K562 (cell line): Measurements from ENCODE around the gene GALNT17. TPM values are rescaled to one million over a fixed set of nuclear protein-coding genes. Genes with fewer than 3 reads are reported as not detected.

Source experiments
- ATAC-seq: fragments of 200-7000 bp; cut with Tn5 transposase; 3 replicates; pipeline ENCODE4 v1.9.1; 2020; ENCODE audit warnings: moderate library complexity
- BruUV-seq: library from RNA; stranded (reverse); fragments of 400-500 nt; replicated peaks from 2 replicates; lab custom pipeline; 2021; lab: Mats Ljungman, UMichigan
- CTCF ChIA-PET: fragments of 300-600 bp; formaldehyde crosslinking; extraction: SDS; loops from one replicate; lab custom pipeline; 2021; ENCODE audit warnings: low intra/inter-chr PET ratio; lab: Yijun Ruan, JAX
- POLR2A ChIA-PET: fragments of 300-600, 350-650 bp; sonication (Branson Sonifier 250); formaldehyde crosslinking; extraction: SDS; loops from one replicate; lab custom pipeline; 2021; ENCODE audit warnings: antibody characterized with exemption, inconsistent platforms; lab: Yijun Ruan, JAX
- DNase-seq, 4 experiments: peaks; one replicate each; pipeline versions ENCODE4 v3.0.0 to v3.0.0-alpha.2; 2011 to 2018; ENCODE audit warnings: low spot score in 3 of 4, mixed read lengths in 3 of 4; ENCODE audit errors: extremely low read depth in 1 of 4
- FAIRE-seq: peaks from 2 replicates; lab custom pipeline; 2011; peaks lifted over from hg19 to GRCh38; lab: Jason Lieb, UNC
- H2AFZ ChIP-seq: 2 replicates; pipeline ENCODE4 v1.6.0; 2011; ENCODE audit warnings: low read depth, low read length, control low read depth, inconsistent platforms
- H3K27ac ChIP-seq: fragments of 200-600 bp; 3 replicates; pipeline ENCODE4 v1.8.0; 2011; ENCODE audit warnings: low read depth, mild to moderate bottlenecking, control low read depth, inconsistent platforms, low read length, moderate library complexity, mixed read lengths; ENCODE audit errors: extremely low read depth
- H3K27me3 ChIP-seq, 2 experiments: fragments of 300-600 bp in 1 of 2; 2 replicates in 1 of 2; 3 replicates in 1 of 2; pipeline versions ENCODE4 v1.6.0 to v1.8.0; 2011; ENCODE audit warnings: inconsistent platforms in 2 of 2, low read length in 2 of 2, mild to moderate bottlenecking in 1 of 2, mixed read lengths in 1 of 2, moderate library complexity in 1 of 2; ENCODE audit not compliant: control insufficient read depth in 2 of 2, insufficient read depth in 2 of 2
- H3K36me3 ChIP-seq: fragments of 300-600 bp; 3 replicates; pipeline ENCODE4 v1.8.0; 2011; ENCODE audit warnings: mild to moderate bottlenecking, low read length, inconsistent platforms; ENCODE audit not compliant: control insufficient read depth, insufficient read depth
- H3K4me1 ChIP-seq, 2 experiments: fragments of 200-600 bp in 1 of 2; replicated peaks in 1 of 2; 2 replicates in 1 of 2; 3 replicates in 1 of 2; pipeline versions ENCODE4 v1.5.1 to v1.8.0; 2011; ENCODE audit warnings: inconsistent platforms in 2 of 2, low read length in 2 of 2, mild to moderate bottlenecking in 1 of 2, mixed read lengths in 1 of 2, moderate library complexity in 1 of 2; ENCODE audit not compliant: control insufficient read depth in 2 of 2, insufficient read depth in 2 of 2
- H3K4me2 ChIP-seq: 2 replicates; pipeline ENCODE4 v1.6.1; 2011; ENCODE audit warnings: low read length, control low read depth, inconsistent platforms, mixed read lengths; ENCODE audit not compliant: insufficient read depth
- H3K4me3 ChIP-seq: fragments of 200-600 bp; sonication (generic), shearing (Covaris generic); 2 replicates; pipeline ENCODE4 v1.5.1; 2016; ENCODE audit warnings: control low read depth, inconsistent platforms
- H3K79me2 ChIP-seq: fragments of 200-600 bp; 3 replicates; pipeline ENCODE4 v1.8.0; 2011; ENCODE audit warnings: low read length, inconsistent platforms; ENCODE audit not compliant: control insufficient read depth, insufficient read depth
- H3K9ac ChIP-seq, 2 experiments: 2 replicates each; pipeline versions ENCODE4 v1.6.0 to v1.6.1; 2011; ENCODE audit warnings: low read depth in 2 of 2, low read length in 2 of 2, control low read depth in 1 of 2, inconsistent platforms in 1 of 2, mild to moderate bottlenecking in 1 of 2, mixed read lengths in 1 of 2; ENCODE audit not compliant: insufficient read depth in 1 of 2
- H3K9me1 ChIP-seq: one replicate; pipeline ENCODE4 v1.6.0; 2011; ENCODE audit warnings: inconsistent platforms, mild to moderate bottlenecking, low read length, moderate library complexity; ENCODE audit not compliant: control insufficient read depth, insufficient read depth
- H3K9me3 ChIP-seq: replicated peaks from 2 replicates; pipeline ENCODE4 v1.5.1; 2011; ENCODE audit warnings: low read depth, low read length, inconsistent platforms; ENCODE audit not compliant: control insufficient read depth, insufficient read depth
- H4K20me1 ChIP-seq: replicated peaks from 2 replicates; pipeline ENCODE4 v1.6.1; 2011; ENCODE audit warnings: low read length, inconsistent platforms, mixed read lengths; ENCODE audit not compliant: control insufficient read depth, insufficient read depth
- ARHGAP35 ChIP-seq: fragments of 450-650 bp; IDR thresholded peaks from 2 replicates; pipeline ENCODE4 v1.6.1; 2018; ENCODE audit not compliant: partially characterized antibody
- CBFA2T2 ChIP-seq: fragments of 450-650 bp; conservative IDR thresholded peaks from 2 replicates; pipeline ENCODE4 v1.6.1; 2017; ENCODE audit warnings: mild to moderate bottlenecking
- CBX2 ChIP-seq: fragments of 200-600 bp; sonication (generic); IDR thresholded peaks from one replicate; pipeline ENCODE4 v1.6.1; 2012; ENCODE audit warnings: mild to moderate bottlenecking, low read length, inconsistent platforms; ENCODE audit not compliant: insufficient read depth, poor library complexity, severe bottlenecking
- HDAC1 ChIP-seq, 2 experiments: fragments of 450-650 bp; IDR thresholded peaks; 2 replicates each; pipeline ENCODE4 v1.6.1; 2016 to 2017; ENCODE audit warnings: inconsistent platforms in 1 of 2, mild to moderate bottlenecking in 1 of 2, moderate library complexity in 1 of 2
- HLTF ChIP-seq: fragments of 450-650 bp; IDR thresholded peaks from 2 replicates; pipeline ENCODE4 v1.6.1; 2016
- HNRNPLL ChIP-seq: fragments of 200-400 bp; formaldehyde crosslinking; IDR thresholded peaks from 2 replicates; pipeline ENCODE4 v1.6.1; 2017; ENCODE audit warnings: low read length, low read depth, mild to moderate bottlenecking; ENCODE audit not compliant: poor library complexity, severe bottlenecking
- IRF2 ChIP-seq: sonication (generic); formaldehyde crosslinking; IDR thresholded peaks from 2 replicates; pipeline ENCODE4 v1.8.1; 2022; ENCODE audit warnings: mild to moderate bottlenecking, missing genetic modification reagents
- MCM7 ChIP-seq, 2 experiments: fragments of 450-650 bp; IDR thresholded peaks; 2 replicates each; pipeline ENCODE4 v1.6.1; 2016 to 2018
- MTF1 ChIP-seq: fragments of 250-450 bp; sonication (Bioruptor Pico); IDR thresholded peaks from 2 replicates; pipeline ENCODE4 v1.9.0; 2021; ENCODE audit warnings: moderate library complexity, mild to moderate bottlenecking, inconsistent platforms, borderline replicate concordance
- PTTG1 ChIP-seq: fragments of 450-650 bp; IDR thresholded peaks from 2 replicates; pipeline ENCODE4 v1.6.1; 2016; ENCODE audit warnings: low read depth, mild to moderate bottlenecking, missing genetic modification characterization, missing compliant biosample characterization
- USF2 ChIP-seq: sonication (generic); formaldehyde crosslinking; IDR thresholded peaks from 2 replicates; pipeline ENCODE4 v1.5.0; 2020; ENCODE audit warnings: missing genetic modification reagents
- ZBTB43 ChIP-seq: sonication (generic); formaldehyde crosslinking; IDR thresholded peaks from 2 replicates; pipeline ENCODE4 v1.8.0; 2023; ENCODE audit warnings: mild to moderate bottlenecking, missing genetic modification reagents
- ZEB2 ChIP-seq: fragments of 450-650 bp; IDR thresholded peaks from 2 replicates; pipeline ENCODE4 v1.6.1; 2016
- ZNF280A ChIP-seq: fragments of 450-650 bp; IDR thresholded peaks from 2 replicates; pipeline ENCODE4 v1.6.1; 2018; ENCODE audit warnings: mild to moderate bottlenecking, low read depth; ENCODE audit not compliant: partially characterized antibody
- ZNF280B ChIP-seq: fragments of 250-450 bp; sonication (Bioruptor Pico); IDR thresholded peaks from 2 replicates; pipeline ENCODE4 v1.5.1; 2021; ENCODE audit warnings: mild to moderate bottlenecking
- ZSCAN29 ChIP-seq: fragments of 450-650 bp; IDR thresholded peaks from 2 replicates; pipeline ENCODE4 v1.6.1; 2017
- WGBS: fragments of 100-300 bp; shearing (Covaris generic); methylation state at CpG from one replicate; pipeline ENCODE4 v1.1.6; 2016; ENCODE audit warnings: low coverage, mixed read lengths; ENCODE audit not compliant: insufficient coverage; ENCODE audit errors: missing lambda C conversion rate; 5-methylcytosine and 5-hydroxymethylcytosine counted together
- in situ Hi-C: fragments of 300-500 bp; cut with MboI; formaldehyde crosslinking; loops from 4 replicates; pipeline ENCODE4 v1.15.0; 2018; ENCODE audit warnings: inconsistent platforms, mixed read lengths
- intact Hi-C: fragments of 100-400 bp; cut with micrococcal nuclease; formaldehyde crosslinking; loops from 2 replicates; pipeline ENCODE4 v1.14.2; 2022
- polyA plus RNA-seq, 8 experiments: library from polyadenylated mRNA; depleted of rRNA in 4 of 8; stranded (reverse) in 5 of 8; unstranded in 3 of 8; fragments of >200 nt; fragmentation: Nextera tagmentation in 2 of 8; fragmentation: Illumina TruSeq in 1 of 8; extraction: Ambion mirVana in 2 of 8; extraction: Trizol in 1 of 8; gene quantifications; 2 replicates each; pipeline versions ENCODE4 v1.2.1 to v1.2.3, GENCODE V29; 2011 to 2014; ENCODE audit warnings: inconsistent platforms in 1 of 8, missing spikeins in 1 of 8
- total RNA-seq, 7 experiments: library from RNA; depleted of rRNA in 6 of 7; stranded (reverse); fragments of >200 nt in 6 of 7; fragmentation: Illumina TruSeq in 2 of 7; extraction: Trizol in 2 of 7; gene quantifications; 2 replicates each; pipeline versions ENCODE4 v1.2.1 to v1.2.3, GENCODE V29; 2011 to 2021; ENCODE audit warnings: low replicate concordance in 1 of 7
- TF ChIP-seq, protein P1 (sequence below): fragments of 250-450 bp; sonication (Bioruptor Pico); IDR thresholded peaks from 2 replicates; pipeline ENCODE4 v1.4.0; 2020; ENCODE audit warnings: mild to moderate bottlenecking

Gene GALNT17
- total and polyA plus RNA-seq, 9 of the 15 experiments (the other 6 are each of a cell fraction or from before 2014, with no cell fraction given): not detected

DNA sequence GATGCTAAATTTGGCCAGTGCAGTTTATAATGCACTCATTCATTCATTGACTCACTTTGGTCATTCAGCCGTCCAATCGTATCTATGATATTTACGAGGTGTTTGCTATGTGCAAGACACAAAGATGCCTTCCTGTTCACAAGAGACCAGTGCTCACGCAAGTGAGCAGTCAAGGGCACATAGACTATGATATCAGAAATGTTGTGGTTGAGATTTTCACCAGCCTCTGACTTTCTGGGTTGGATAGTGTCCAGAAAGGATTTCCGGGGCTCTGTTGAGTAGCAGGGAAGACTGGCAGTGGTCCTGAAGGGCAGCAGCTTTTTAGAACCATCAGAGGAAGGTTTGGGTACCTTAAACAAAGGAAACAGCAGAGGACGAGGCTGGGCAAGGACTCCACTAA is 191.8 kb downstream of the GALNT17 start:
- H4K20me1 ChIP-seq: no peaks in the 10 kb centered on the region
- H3K27ac ChIP-seq: no peak overlapping the region
- no peak for TF ChIP-seq HLTF
- no peak for TF ChIP-seq HDAC1 (IDR thresholded peaks at IDR 0.05)
- no peak for TF ChIP-seq IRF2
- TF ChIP-seq ARHGAP35: no peak
- TF ChIP-seq CBFA2T2: no peak
- TF ChIP-seq, protein P1, sequence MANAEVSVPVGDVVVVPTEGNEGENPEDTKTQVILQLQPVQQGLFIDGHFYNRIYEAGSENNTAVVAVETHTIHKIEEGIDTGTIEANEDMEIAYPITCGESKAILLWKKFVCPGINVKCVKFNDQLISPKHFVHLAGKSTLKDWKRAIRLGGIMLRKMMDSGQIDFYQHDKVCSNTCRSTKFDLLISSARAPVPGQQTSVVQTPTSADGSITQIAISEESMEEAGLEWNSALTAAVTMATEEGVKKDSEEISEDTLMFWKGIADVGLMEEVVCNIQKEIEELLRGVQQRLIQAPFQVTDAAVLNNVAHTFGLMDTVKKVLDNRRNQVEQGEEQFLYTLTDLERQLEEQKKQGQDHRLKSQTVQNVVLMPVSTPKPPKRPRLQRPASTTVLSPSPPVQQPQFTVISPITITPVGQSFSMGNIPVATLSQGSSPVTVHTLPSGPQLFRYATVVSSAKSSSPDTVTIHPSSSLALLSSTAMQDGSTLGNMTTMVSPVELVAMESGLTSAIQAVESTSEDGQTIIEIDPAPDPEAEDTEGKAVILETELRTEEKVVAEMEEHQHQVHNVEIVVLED (CRISPR knock-in tag): no peak
- no peak for TF ChIP-seq ZBTB43 (CRISPR knock-in tag)
- TF ChIP-seq MCM7 (IDR thresholded peaks at IDR 0.05): no peak
- TF ChIP-seq HNRNPLL: no peak
- TF ChIP-seq USF2 (CRISPR knock-in tag): no peak
- TF ChIP-seq ZNF280B (CRISPR knock-in tag): no peak
- TF ChIP-seq ZSCAN29: no peak
- no peak for TF ChIP-seq ZEB2
- no peak for TF ChIP-seq MTF1 (CRISPR knock-in tag)
- no peak for TF ChIP-seq PTTG1 (tag)
- TF ChIP-seq CBX2: no peak
- TF ChIP-seq ZNF280A: no peak
- TF ChIP-seq, all 486 proteins: peak for 0
- FAIRE-seq: no peak
- Histone ChIP-seq H3K4me3 (no peak overlapping the region), H3K36me3 (no peaks in the 10 kb centered on the region), H3K9me1 (no peaks in the 10 kb centered on the region), H3K9ac (no peak overlapping the region), H2AFZ (no peak overlapping the region), H3K27me3 (no peaks in the 10 kb centered on the region; a peak in 1 of 5 replicates), H3K4me2 (no peak overlapping the region), H3K79me2 (no peaks in the 10 kb centered on the region), H3K4me1 (no peaks in the 10 kb centered on the region), H3K9me3 (no peaks in the 10 kb centered on the region)
- no peak for ATAC-seq
- CTCF ChIA-PET: no interaction called here
- intact Hi-C loops: no loop called here
- DNase-seq: no peak
- BruUV-seq: no TSS peak
- in situ Hi-C loops: no loop called here
- POLR2A ChIA-PET: no interaction called here
- 0% methylated on average over 6 of the region's 6 CpGs for WGBS
